GM03348 (cell line): ENCODE data around the gene PLIN3.
"Not testable (repeated sequence)": the region's sequence is repeated elsewhere in the genome, so short reads cannot be mapped to it uniquely, and the experiment has no call there.

Experiments used
- DNase-seq: peaks from one replicate; pipeline ENCODE4 v3.0.0; 2012; ENCODE audit warnings: low spot score

Gene PLIN3

GRCh38 chr19:4867534-4868285 lies at the start of gene PLIN3:
Gene PLIN3, minus strand, starts transcription at chr19:4867667. Its CDS starts 6,273 bp downstream, at chr19:4861394.
- peak; percentile 100 for DNase-seq

GRCh38 chr19:4916292-4917082 lies 49.0 kb upstream of the PLIN3 start:
- no peak for DNase-seq

DNA sequence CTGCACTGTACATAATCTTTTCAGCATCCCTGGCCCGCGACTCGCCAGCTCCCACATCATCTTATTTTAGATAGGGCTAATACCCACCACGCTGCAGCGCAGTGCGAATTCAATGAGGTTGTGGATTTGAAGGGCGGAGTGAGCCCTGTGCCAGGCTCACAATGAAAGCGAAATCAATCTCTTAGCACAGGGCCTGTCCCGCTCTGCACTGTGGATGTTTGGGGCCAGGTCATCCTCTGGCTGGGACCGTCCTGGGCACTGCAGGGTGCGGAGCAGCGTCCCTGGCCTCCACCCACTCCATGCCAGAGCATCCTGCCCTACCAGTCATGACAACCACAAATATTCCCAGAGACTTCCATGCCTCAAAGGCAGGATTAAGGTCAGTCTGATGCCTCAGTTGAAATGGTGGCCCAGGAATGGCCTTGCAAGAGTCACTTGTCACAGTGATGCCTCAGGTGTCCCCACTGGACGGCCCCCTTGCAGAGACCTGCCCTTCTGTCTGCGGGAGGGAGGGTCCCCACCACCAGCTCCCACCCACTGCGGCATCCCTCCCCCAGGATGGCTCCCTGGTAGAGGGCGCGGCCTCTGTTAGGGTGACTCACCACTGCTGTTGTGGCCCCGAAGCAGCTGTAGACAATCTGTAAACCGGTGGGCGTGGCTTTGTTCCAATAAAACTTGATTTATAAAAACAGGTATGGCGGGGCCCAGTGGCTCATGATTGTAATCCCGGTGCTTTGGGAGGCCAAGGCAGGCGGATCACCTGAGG lies 47.5 kb upstream of the PLIN3 start:
- DNase-seq = peak; percentile 66

DNA sequence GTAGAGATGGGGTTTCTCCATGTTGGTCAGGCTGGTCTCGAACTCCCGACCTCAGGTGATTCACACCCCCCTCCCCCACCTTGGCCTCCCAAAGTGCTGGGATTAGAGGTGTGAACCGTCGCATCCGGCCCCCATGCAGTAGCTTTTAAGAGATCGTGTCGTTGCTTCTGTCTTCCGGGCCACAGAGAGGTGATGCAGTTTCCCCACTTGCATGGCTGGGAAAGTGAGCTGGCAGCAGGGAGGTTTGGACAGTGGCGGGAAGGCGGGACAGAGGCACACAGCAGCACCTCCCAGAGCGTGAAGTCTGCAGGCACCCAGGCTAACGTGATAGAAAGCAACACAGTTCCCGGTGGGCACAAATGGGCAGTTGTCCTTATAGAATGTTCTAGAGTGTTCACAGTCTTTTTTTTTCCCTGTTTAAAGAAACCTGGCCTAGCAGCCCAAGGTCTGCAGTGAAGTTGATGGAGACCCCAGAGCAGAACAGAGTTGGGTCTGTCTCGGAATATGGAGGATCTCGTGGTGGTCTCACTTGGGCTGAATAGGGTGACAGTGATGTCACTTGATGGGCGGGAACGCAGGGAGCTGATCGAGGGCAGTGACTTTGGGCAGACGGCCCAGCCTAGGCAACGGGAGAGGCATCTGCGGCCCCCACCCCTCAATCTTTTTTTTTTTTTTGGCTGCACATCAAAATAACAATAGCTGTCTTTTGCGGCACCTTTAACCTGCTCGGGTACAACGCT lies 46.7 kb upstream of the PLIN3 start:
- no peak for DNase-seq

DNA sequence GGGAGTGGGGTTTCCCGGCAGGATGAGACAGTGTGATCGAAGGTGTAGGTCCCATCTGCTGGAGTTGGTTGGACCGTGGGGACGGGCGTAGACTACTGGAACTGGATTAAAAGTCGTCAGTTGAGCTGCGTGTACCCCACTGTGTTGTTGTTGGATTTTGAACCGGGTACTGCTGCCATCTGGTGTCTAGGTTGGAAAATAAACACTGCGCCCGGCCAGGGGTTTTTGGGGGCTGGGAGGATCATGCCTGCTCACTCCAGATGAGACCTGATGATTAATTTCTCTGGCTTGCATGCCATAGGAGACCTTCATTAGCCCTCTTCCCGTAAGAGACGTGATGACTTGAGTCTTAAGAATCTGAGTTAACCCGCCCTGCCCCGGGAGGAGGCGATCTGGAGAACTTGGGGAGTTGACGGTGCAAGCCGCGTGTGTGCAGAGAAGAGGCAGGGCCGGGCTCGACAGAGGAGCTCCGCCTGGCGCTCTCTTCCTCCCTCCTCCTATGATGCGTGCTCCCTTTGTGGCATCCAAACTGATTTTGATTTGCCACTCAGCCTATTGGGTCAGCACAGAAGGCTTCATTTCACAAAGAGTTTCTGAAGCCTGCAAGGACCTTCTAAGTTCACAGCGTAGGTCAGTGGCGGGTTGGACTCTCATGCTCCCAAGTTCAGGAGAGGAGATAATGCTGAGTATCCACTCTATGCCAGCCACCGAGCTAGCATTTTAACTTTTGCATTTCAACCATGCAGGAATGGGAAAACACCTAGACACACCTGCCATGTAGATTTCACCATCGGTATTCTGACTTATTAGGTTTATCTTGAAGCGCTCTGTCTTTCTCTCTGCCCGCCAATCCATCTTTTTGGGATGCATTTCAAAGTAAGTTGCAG lies 44.6 kb upstream of the PLIN3 start:
- peak; percentile 96 for DNase-seq

DNA sequence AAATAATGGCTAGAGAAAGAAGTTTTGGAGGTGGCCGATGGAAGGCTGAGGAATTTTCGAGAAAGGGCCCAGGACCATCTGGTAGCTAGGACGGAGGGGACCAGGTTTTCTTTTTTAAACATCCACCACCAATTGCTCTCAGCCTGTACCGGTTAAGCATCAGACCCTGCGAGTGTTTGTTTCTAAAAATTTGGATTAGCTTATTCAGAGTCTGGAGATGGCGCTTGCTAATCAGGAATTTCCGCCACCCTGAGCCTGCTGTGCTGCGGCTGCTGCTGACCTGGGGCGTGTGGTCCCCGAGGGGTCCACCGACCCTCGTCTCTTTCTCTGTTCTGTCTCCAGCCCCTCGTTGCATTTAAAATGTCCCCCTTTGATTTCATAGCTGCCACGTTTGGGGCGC lies 43.8 kb upstream of the PLIN3 start:
- DNase-seq = no peak

- DNase-seq = peak; percentile 71
Measured at GRCh38 chr19:4910594-4911281, 43.3 kb upstream of the PLIN3 start.

DNA sequence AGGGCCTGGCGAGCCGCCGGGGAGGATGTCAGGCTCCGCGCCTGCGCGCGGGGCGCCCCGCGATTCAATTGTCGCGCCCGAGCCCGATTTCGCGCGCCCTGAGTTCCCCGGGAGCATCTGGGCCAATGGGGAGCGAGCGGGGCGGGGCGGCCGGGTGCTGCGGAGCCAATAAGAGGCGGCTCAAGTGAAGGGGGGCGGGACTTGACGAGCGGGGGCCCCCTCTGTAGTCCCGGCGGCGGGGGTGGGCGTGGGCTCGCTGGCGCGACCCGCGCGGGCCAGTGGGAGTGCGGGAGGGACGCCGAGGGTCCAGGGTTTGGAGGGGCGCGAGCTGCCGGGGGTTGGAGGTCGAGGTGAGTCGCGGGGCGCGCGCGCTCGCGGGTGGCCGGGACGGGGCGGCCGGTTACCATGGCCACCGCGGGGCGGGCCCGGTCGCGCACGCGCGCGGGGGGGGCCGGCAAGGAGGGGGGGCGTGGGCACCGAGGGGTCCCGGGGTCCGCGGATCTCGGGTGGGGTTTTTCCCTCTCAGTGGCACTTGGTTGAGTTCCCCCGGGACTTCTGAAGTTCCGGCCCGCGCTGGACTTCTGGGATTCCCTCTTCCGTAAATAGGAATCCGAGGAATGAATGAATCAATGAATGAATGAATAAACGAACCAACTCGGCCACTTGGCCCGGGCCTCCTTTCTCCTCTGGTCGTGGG lies 42.6 kb upstream of the PLIN3 start:
- DNase-seq = peak; percentile 98

- no peak for DNase-seq
Measured at GRCh38 chr19:4909156-4909896, 41.9 kb upstream of the PLIN3 start, which contains the start of gene UHRF1. Gene UHRF1, plus strand, starts transcription at chr19:4909501. Its CDS starts 1,385 bp downstream, at chr19:4910886.

- DNase-seq = no peak
Measured at GRCh38 chr19:4908781-4909155, 41.3 kb upstream of the PLIN3 start.

DNA sequence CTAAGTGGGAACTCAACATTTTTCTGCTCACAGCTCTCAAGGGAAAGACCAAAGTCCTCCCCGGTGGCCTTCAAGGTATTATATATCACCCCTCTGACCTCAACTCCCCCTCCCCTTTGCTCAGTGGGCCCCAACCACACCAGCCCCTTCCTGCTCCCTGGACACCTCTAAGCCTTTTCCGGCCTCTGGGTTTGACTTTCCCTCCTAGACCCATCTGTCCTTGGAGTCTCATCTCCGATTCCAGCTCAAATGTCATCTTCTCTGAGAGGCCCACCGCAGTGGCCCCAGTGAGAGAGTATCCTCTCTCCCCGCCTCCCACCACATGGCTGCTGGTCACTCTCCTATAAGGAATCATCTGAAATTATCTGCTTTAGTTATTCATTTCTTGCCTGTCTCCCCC lies 40.9 kb upstream of the PLIN3 start:
- no peak for DNase-seq

GRCh38 chr19:4906963-4907362 lies 39.5 kb upstream of the PLIN3 start:
- no peak for DNase-seq

- no peak for DNase-seq
Measured at GRCh38 chr19:4904481-4904880, 37.0 kb upstream of the PLIN3 start.

- DNase-seq = no peak
Measured at GRCh38 chr19:4902796-4903195, 35.3 kb upstream of the PLIN3 start, which contains the start of gene ARRDC5. Gene ARRDC5, minus strand, starts transcription at chr19:4902896. Its CDS starts 71 bp downstream, at chr19:4902825.

- DNase-seq = not testable (repeated sequence)
Measured at GRCh38 chr19:4900879-4901278, 33.4 kb upstream of the PLIN3 start.

GRCh38 chr19:4897146-4897545 lies 29.7 kb upstream of the PLIN3 start:
- no peak for DNase-seq

DNA sequence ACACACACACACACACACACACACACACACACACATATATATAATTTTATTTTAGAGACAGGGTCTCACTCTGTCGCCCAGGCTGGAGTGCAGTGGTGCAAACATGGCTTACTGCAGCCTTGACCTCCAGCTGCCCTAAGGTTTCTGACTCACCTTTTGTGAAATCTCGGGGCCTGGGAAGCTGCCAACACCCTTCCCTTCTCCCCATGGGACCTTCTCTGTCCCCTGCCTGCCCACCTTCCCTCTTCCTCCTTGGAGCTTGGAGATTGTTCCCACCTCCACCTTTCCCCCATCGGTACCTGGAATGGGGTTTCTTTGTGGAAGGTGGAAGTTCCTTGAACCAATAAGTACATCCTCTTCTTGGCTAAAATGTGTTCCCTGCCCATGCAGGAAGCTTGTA lies 28.9 kb upstream of the PLIN3 start:
- DNase-seq = no peak

DNA sequence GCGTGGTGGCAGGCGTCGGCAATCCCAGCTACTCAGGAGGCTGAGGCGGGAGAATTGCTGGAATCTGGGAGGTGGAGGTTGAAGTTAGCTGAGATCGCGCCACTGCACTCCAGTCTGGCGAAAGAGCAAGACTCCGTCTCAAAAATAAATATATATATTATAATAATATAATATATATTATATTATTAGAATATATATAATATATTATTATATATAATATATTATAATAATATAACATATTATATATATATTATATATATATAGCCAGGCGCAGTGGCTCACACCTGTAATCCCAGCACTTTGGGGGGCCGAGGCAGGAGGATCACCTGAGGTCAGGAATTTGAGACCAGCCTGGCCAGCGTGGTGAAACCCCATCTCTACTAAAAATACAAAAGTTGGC lies 25.5 kb upstream of the PLIN3 start:
- DNase-seq = not testable (repeated sequence)

GRCh38 chr19:4891066-4891465 lies 23.6 kb upstream of the PLIN3 start:
- no peak for DNase-seq
